GM18858 (cell line): Measurements from ENCODE around the gene GPR12.
A peak's percentile ranks its signal among the peaks of the same experiment; 100 is the strongest.
"Not testable (repeated sequence)": the region's sequence is repeated elsewhere in the genome, so short reads cannot be mapped to it uniquely, and the experiment has no call there.

Experiments
- ATAC-seq: cut with Tn5 transposase; IDR thresholded peaks from one replicate; pipeline ENCODE4 v1.9.1; 2021; ENCODE audit not compliant: unreplicated experiment

Gene GPR12

DNA sequence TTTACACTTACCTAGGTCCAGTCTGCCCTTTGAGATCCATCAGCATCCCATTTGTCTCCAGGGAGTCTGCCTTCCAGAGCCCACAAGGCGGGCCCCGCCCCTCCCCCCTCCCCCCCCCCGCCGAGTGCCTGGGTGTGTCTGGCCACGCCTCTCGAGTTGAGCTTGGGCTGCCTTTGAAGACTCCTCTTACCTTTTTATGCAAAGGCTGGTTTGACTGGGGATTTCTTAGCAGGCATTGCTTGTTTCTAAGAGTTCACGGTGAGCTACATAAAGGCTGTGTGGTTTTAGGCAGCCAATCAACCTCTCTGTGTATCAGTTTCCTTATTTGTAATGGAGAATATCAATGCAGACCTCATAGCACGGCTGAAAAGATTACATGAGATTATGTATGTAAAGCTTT lies 11.3 kb downstream of the GPR12 start:
- no peak for ATAC-seq

DNA sequence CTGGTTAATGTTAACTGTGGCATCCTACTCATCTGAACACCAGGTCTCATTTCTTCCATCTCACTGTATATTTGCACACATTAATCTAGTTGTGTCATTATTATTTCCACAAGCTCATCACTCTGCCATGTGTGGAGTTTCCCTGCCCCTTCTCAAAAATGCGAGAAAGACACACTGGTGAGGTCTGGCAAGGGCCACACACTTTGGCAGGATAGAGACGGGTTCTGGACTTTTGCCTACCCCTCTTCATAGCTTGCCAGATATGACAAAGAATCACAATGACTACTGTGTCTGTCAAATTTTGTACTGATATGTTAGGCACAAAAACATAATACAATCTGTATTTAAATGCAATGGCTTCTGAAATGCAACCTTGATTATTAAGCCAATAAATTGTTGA lies 12.9 kb downstream of the GPR12 start:
- ATAC-seq, result no peak

DNA sequence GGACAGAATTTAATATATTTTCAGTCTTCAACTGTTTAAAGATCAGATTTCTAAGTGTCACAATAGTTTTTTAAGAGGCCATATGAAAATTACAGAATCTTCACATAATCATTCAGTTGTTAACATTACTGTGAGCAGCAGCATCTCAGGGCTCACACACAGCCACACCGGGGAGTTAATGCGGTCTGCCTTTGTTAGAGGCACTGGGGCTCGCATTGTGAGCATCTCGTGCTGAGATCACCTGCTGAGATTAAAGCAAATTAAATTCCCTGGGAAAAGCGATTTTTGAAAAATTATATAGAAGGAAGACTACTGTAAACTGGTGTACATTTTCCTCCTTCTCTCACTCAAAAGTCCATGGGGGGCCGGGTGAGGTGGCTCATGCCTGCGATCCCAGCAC lies 16.6 kb downstream of the GPR12 start:
- ATAC-seq, result no peak

DNA sequence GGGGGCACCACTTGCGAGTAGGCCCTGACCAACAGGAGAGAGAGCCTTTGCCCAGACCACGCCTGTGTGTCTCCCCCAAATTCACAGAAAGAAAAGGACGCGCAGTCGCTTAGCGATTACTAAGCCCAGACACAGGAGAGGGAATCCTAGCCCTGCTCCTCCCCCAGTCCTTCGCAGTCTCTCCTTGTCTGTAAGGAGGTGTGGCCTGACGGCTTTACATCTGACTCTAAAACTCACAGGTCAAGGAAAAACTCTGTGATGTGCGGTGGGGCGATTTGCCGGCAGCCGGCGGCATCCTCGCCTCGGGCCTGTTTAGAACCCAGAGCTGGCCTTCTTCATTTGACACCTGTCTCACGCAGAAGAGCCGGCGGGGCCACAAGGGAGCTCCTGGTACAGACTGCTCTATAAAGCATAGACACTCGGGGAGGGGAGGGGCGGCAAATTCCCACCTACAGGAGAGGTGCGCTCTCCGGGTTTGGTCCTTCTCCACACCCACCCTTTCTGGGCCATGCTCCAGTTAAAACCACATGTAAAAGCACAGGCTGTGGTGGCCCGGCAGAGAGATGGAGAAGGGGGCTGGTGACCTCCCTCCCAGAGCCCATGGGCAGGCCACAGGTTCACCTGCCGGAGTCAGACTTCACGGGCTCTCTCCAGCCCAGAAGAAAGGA lies 17.8 kb downstream of the GPR12 start:
- ATAC-seq, result no peak

DNA sequence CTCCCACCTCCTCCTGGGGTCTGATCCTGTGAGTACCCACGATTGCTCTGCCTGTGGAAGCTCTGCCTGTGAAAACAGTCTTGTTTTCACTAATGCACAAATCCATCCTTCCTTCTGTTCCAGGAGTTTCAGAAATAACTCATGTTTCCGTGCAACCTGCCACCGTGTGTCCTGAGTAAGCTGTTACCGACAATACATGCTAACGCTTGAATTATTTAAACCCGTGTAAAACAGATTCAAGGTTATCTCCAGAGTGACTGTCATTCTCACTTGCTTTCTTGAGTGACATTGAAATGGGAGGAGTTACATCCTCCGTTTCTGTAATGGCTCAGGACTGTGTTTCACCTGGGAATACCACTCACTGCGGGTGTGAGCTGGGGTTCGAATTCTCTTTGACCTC lies 24.9 kb downstream of the GPR12 start:
- no peak for ATAC-seq

DNA sequence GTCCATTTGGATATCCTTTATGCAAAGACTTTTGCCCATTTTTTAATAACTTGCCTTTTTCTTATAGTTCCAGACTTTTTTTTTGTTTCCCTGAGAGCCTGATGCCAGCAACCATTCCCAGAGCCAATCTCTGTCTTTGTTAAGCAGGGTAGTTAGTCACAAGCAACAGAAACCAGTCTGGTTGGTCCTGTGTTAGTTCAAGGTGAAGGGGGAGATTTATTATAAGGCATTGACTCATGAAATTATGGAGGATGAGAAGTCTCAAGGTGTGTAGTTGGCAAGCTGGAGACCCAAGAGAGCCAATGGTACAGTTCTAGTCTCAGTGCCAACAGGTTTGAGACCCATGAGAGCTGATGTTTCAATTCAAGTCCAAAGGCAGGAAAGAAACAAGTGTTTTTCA lies 33.0 kb downstream of the GPR12 start:
- ATAC-seq, result no peak

DNA sequence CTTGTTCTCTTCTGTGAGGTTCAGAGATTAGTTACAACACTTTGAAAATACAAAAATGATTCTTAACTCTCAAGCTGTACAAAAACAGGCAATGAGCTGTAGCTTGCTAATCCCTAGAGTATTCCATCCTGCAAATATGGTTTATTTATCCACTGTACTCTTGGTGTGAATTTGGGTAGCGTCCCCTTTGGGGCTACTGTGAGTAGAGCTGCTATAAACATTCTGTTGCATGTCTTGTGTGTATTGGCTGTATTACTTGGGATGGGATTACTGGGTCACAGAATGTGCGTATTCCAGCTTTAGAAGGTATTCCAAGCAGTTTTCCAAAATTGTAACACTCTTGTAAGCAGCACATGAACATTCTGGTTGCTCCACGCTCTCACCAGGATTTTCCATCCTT lies 33.5 kb downstream of the GPR12 start:
- ATAC-seq, result no peak

DNA sequence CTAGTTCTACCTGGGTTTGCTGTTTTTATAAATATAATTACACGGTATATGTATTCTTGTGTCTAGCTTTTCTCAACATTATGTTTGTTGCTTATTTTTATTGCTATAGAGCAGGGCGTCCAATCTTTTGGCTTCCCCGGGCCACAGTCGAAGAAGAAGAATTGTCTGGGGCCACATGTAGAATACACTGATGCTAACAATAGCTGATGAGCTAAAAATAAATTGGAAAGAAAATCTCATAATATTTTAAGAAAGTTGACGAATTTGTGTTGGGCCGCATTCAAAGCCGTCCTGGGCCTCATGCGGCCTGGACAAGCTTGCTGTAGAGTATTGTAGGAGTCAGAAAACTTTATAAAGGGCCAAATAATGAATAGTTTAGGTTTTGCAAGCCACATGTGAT lies 33.9 kb downstream of the GPR12 start:
- no peak for ATAC-seq

DNA sequence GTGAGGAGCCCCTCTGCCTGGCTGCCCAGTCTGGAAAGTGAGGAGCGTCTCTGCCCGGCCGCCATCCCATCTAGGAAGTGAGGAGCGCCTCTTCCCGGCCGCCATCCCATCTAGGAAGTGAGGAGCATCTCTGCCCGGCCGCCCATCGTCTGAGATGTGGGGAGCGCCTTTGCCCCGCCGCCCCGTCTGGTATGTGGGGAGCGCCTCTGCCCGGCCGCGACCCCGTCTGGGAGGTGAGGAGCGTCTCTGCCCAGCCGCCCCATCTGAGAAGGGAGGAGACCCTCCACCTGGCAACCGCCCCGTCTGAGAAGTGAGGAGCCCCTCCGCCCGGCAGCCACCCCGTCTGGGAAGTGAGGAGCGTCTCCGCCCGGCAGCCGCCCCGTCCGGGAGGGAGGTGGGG lies 37.0 kb downstream of the GPR12 start:
- ATAC-seq, result not testable (repeated sequence)

DNA sequence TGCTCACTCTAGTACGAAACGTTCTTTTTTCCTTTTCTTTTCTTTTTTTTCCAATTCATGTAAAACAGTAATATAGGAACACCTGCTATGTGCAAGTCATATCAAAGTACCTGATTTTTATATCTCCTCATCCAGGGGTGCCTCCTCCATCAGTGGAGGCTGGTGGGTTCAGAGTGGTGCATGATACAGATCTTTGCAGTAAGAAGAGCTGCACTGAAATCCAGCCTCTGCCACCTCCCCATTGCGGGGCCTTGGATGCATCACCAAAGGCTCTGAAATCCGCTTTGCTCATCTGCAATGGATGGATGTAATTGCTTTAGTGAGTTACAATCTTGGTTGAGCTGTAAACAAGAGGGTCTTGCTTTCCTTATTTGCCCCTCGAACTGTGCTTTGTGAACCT lies 38.3 kb downstream of the GPR12 start:
- no peak for ATAC-seq

DNA sequence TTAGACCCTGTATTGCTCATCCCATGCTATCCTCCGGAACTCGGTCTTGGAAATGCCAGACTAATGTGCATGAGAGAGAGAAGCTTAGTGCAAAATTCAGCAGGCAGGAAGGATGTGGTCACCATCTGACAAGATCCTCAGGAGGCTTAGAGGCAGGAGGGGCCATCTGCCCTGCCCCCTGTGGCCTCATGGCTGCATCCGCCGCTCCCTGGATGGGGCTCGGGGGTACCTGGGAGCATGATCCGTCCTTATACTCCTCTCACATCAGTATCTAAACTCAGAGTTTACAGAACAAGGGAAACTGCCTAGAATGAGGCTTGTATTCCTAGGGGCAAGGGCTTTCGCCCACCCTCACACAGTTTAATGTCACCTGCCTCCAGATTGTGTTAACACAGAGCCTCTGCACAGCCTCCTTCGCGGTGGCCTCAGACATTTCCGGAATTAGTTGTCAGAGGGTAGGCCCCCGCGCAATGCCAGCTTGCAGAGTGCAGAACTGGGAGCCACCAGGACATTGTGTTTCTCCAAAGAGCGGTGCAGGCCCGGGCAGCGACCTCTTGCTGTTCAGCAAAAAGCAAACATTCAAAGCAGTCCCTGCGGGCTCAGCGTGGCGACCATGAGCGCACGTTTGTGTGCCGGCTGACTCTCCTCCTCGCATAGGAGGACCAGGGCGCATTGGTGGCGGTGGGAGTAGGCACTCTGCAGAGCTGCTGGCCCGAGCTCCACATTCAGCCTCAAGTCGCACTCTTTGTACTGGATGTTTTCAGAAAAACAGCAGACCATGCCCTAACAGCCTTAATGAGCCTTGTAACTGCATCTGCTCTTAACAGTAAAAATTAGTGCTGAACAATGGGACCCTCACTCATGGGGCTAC lies 39.1 kb downstream of the GPR12 start:
- ATAC-seq, result no peak

DNA sequence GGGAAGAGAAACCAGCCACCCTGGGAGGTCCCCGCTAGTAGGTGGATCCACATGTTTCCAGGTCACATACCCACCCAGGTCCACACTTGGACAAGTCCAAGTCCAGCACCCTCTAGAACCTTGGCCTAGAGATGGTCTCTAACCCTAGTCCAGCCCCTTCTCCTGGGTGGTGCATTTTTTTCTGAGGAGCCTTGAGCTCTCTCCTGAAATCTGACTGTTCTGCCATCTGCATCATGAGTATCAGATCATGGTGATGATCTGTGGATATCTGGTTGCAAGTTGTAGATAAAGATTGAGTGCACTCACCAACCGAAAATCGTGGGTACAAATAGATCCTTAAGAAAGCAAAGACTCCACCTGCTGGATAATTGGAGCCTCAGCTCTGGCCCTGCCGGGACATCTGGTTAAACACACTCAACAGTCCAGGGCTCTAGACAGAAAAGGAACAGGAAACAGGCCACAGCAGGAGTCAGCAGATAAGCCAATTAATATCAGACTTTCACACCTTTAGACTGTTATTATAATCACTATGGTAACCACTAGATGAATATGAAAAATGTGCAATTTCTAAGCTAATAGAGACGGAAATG lies 41.1 kb downstream of the GPR12 start:
- ATAC-seq, result no peak

DNA sequence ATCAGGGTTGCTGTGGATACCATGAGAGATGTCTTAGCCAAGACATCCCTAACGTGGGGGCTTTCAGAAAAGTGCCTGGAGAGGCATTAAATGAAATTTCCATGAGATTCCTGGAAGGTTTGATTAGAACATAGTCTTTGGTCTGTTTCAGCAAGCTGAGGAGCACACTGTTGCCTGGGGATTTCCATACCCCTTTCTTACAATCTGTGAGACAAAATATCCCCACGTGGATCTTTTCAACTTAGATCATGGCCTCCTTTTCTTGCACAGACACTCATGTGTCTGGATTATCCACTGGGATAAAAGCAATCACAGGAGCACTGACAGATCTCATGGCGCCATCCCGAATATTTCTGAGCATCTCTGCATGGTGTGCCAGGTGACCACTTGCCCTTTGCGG lies 41.7 kb downstream of the GPR12 start:
- no peak for ATAC-seq

DNA sequence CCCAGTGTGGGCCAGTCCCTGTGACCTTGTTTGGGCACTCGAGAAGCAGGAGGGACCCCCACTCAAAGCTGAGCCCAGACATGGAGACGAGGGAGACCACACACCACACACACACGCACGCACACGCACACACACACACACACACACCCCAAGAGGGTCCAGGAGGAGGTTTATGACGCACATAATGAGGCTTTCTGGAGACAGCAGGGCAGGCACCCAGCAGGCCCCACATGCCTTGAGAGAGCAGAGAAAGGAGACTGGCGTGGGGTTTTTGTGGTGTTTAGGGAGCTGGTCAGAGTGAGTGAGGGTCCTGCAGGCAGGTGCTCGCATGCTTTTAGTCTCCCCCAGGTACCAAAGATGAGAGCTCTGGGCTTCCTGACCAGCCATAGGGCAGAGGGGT lies 42.4 kb downstream of the GPR12 start:
- no peak for ATAC-seq

DNA sequence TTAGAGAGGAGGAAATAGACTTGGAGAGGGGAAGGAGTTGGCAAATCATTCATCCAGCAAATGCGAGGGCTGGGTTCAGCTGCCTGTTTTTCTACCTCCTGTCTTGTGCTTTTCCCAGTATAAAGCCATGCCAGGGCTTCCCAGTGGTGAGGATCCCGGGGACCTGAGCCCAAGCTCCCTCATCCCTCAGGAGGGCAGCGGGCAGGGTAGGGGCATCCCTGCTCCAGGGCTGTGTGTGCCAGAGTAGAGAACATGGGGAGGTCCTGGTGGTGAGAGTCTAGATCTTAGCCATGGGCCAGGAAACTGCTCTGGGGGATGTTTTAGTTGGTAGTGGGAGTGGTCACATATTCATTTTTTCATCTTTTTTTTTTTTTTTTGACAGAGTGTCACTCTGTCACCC lies 43.6 kb downstream of the GPR12 start:
- ATAC-seq, result no peak

DNA sequence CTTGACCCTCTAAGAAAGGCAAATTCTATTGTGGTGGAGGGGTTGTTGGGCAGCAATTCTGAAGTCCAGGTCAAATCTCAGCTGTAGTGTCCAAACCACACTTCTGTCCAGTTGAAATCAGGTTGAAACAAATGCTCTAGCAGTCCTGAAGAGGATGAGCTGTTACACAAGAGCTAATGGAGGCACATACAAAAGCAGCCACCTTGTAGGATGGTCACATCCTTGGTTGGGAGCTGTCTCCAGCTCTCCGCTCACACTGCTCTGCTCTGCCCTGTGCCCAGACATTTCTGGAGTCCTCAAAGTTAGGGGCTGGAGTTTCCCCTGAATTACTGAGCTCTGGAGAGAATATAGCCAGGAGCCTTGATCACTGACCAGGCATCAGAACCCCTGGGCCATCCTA lies 47.2 kb downstream of the GPR12 start:
- ATAC-seq, result no peak

DNA sequence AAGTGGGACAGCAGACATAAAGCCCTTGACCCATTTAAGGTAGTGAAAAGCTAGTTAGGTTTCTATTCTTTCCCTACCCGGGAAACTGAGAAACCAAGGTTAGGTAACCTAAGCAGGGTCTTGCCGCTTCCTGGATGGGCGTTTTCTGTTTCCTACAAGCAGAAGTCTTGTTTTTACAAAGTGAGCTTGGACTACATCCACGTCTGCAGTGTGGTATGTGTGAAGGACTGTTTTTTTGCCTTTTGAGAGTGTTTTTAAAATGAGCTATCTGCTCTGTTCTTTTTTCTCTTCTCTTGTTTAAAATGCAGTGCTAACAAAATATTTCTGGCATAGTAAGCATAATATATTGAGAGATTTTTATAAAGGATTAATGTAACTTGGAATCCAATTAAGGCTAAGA lies 49.4 kb downstream of the GPR12 start:
- no peak for ATAC-seq

DNA sequence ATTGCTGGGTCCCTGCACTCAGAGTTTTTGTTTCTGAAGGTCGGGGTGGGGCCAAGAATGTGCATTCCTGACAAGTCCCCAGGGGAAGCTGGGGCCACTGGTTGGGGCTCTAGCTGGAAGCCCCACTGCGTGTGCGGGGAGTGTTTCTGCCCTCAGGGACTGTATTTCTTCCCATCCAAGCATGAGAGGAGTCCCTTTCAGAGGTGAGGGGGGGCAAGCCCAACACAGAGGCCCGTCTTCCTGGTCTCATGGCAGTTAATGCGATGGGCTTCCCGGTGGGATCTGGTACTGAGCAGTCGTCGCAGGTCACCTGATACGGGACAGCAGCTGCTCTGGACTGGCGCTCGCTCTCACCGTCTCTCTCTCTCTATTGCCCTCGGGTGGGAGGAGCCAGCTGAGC lies 50.4 kb downstream of the GPR12 start:
- ATAC-seq, result no peak

DNA sequence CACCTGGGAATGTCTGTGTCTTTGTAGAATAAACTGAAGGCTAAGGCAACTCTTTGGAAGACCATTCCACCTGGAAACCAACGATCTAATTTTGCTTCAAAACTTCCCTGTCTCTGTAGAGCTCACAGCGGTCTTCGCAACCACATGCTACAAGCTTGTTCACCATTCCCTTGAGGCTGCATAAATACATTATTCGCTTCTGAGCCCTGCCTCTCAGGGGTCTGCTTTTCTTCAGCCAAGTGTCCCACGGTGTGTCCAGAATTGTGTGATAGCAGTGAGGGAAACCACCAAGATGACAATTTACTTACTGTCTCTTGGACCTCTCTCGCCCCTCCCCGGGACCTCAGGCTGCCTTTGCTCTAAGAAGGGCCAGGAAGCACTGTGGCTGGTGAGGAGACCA lies 51.1 kb downstream of the GPR12 start:
- ATAC-seq, result no peak

DNA sequence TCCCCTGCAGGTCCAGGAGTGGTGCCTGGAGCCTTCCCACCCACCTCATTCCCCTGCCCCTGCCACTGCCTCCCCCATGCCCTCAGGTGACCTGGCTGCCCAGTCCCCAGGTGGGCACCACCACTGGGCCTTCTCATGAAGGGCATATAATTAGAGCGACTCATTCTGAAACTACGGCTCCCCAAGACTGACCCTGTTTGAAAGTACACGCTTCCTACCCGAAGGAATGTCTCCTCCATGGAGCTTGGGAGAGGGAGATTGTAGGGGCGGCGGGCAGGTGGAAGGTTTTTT lies 52.6 kb downstream of the GPR12 start:
- ATAC-seq, result no peak

DNA sequence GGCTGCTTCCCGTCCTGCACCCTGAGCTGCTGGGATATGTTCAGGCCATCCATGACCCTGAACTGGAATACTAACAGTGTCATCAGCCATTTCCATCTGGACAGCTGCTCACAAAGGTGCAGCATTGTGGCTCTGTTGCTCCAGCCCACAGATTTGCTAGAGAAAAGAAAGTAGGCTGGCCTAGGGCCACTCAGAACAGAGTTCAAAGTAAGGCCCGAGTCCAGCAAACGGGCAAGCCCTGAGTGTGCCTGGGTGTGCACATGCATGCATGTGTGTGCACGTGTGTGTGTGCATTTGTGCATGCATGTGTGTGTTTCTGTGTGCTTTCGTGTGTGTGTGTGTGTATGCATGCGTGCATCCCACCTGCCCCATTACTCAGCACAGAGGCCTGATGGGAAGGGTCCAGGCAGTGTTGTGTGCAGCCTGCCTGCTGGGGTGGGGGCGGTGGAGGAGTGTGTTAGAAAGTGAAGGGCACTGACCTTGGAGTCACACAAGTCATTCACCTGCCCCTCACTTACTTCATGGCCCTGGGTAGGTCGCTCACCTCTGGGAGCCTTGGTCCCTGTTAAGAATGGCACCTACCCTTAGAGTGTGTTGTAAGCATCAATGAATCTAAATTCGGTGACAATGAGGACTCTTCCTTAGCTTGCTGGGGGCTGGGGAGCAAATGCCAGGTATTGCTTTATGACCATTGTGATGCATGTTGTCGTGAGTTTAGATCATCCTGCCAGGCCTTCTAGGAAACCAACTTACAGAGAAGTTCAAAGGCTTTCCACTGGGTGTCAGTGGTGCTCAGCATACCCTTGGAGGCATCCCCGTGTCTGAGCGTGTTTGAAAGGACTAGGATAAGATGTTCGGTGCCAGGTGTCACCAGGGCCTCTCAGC lies 53.2 kb downstream of the GPR12 start:
- peak; percentile 42 for ATAC-seq

DNA sequence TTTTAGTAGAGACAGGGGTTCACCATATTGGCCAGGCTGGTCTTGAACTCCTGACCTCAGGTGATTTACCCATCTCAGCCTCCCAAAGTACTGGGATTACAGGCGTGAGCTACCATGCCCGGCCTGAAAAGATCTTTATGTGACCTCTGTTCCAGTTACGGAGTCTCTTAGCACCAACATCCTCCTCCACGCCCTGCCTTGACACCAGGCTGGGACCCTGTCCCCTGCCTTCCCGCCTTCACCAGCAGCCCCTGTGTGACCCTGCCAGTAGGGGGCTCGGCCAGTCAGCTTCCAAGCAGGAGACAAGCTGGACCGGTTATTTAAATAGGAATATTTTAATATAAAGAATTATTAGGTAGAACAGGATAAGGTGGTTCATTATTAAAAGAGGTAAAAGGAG lies 54.2 kb downstream of the GPR12 start:
- no peak for ATAC-seq
